Cardiac fibroblast (primary cell): ENCODE measurements around the gene PEX14.

Experiments
- DNase-seq, 2 donors: peaks; one replicate each; pipeline versions ENCODE4 v3.0.0 to v3.0.0-alpha.2; 2010; ENCODE audit warnings: low read depth in 2 of 2
- H3K4me3 ChIP-seq, 2 donors: replicated peaks in 1 of 2; 1 replicate in 1 of 2; 2 replicates in 1 of 2; pipeline ENCODE4 v1.5.1; 2011; ENCODE audit warnings: low read depth in 2 of 2, low read length in 2 of 2, mild to moderate bottlenecking in 2 of 2, moderate library complexity in 1 of 2
- TF ChIP-seq, protein P1 (sequence below): IDR thresholded peaks from one replicate; pipeline ENCODE4 v1.5.1; 2011; ENCODE audit warnings: low read depth, mild to moderate bottlenecking, low read length, inconsistent platforms

PEX14 gene

DNA sequence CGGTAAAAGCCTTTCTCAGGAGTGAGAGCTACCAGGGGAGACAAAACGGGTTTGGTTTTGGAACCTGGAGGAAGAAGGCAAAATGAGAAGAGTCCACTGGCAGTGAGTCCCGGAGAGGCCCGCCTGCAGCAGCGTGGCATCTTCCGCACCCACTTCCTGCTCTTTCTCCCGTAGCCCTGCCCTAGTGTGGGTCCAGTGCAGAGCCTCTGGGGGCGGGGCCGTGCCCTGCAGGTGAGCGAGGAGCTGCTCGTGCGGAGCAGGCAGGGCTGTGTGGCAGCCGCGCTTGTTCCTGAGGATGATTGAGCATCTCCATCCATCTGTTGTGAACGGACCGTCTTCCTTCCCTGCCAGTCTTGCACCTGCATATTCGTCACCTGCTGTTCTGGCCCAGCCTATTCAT, 66.5 kb downstream of the PEX14 start:
- DNase-seq = no peak
- H3K4me3 ChIP-seq = no peak overlapping the region
- TF ChIP-seq, protein P1, sequence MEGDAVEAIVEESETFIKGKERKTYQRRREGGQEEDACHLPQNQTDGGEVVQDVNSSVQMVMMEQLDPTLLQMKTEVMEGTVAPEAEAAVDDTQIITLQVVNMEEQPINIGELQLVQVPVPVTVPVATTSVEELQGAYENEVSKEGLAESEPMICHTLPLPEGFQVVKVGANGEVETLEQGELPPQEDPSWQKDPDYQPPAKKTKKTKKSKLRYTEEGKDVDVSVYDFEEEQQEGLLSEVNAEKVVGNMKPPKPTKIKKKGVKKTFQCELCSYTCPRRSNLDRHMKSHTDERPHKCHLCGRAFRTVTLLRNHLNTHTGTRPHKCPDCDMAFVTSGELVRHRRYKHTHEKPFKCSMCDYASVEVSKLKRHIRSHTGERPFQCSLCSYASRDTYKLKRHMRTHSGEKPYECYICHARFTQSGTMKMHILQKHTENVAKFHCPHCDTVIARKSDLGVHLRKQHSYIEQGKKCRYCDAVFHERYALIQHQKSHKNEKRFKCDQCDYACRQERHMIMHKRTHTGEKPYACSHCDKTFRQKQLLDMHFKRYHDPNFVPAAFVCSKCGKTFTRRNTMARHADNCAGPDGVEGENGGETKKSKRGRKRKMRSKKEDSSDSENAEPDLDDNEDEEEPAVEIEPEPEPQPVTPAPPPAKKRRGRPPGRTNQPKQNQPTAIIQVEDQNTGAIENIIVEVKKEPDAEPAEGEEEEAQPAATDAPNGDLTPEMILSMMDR = no peak

- TF ChIP-seq, protein P1 = no peak
- no peak for DNase-seq
- no peak overlapping the region for H3K4me3 ChIP-seq
Measured at GRCh38 chr1:10544239-10544638, 69.5 kb downstream of the PEX14 start.

DNA sequence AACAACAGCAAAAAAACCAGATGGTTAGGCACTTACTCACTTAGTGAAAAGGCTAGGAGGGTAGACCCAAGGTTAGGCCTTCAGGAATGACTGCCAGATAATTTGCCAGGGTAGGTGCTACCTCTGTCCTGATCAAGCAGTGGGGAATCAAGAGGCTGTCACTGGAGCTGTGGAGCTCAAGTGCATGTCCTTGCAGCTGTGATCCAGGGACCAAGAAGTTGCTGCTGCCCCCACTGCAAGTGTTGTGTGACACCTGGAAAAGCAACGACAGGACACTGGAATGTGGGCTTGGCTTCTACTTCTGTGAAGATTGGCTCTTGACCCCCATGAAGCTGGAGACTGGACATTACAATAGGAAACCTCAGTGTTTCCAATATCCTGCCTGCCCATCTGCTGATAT, 72.1 kb downstream of the PEX14 start:
- no peak overlapping the region for H3K4me3 ChIP-seq
- peak in 1 of 2 donors; percentile 12 for DNase-seq
- TF ChIP-seq, protein P1 = no peak

DNA sequence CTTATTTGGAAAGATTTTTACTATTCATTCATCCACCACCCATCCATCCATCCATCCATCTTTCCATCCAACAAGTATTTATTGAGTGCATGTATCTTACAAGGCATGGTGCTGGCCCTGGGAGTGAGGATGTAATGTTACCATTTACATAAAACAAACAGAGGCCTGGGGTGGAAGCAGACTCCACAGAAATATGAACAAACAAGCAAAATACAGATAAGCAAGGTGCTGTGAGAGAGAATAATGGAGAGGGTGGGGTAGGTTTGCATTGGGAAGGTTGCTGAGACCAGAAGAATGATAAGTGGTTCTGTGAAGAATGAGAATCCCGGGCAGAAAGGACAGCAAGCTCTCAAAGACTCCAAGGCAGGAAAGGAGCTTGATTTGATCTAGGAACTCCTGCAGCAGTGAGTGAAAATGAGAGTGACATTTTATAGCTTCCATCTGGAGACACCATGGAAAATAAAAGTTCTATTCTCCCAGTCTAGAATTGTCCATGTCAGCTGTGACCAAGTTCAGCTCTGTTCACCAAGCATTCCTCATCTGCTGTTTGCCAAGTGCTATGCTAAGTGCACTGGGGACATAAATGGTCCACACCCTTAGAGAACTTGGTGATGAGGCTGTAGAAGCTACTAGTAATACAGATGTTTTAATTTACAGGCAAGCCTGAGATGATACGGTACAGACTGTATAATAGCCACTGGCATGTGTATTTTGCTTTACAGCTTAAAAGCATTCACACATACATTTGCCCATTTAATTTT, 75.3 kb downstream of the PEX14 start:
- TF ChIP-seq, protein P1 = no peak
- no peak for DNase-seq
- H3K4me3 ChIP-seq = no peak overlapping the region

DNA sequence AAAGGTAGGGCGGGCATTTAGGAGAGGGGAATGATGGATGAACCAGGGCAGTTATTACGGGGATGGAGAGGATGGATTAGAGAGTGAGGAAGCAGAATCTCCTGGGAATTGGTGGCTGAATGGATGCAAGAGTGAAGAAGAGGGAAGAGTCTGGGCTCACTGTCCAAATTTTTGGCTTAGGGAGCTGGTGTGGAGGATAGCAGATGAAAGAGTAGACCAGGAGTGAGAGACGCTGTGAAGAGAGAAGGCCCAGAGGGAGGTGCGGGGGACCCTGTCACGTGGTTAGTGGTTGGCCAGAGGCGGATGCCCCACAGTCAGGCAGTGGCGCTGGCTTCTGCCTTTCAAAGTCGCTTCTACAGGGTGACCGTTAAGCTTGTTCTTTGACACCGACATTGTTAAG, 78.4 kb downstream of the PEX14 start:
- DNase-seq = no peak
- no peak overlapping the region for H3K4me3 ChIP-seq
- TF ChIP-seq, protein P1 = no peak

DNA sequence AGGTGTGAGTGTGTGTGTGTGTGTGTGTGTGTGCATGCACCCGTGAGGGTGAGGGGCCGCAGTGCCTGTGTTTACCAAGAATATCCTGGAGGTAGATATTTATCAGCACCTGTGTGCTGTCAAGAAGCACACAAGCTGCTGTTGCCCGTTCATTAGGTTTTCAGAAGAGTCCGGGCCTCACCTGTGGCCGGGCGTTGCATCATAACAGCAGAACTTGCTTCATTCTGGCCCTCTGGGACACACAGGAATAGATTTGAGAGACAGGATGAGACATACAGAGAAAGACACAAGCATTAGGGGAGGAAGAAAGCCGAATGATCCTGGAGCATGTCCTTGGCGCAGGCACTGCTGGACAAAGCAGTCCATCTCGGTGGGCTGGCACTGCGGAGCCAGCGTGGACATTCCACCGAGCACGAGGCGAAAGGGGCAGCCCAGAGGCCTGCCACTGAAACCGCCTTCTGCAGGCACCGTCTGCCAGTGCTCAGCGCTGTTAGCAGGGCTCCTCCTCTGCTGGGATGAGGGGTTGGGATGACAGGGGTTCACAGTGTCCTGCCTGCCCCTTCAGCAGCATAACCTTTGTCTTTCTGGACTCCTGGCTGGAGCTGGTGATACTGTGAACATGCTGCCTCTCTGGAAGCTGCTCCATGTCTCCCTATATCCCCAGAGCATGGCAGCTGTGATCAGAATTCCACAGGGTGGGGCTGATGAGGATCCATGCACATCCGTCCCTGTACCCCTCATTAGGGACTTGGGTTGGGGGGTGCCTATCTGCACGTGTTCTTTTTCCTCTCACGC, 81.1 kb downstream of the PEX14 start:
- no peak overlapping the region for H3K4me3 ChIP-seq
- TF ChIP-seq, protein P1 = no peak
- DNase-seq = peak in 1 of 2 donors; percentile 20
